ENCODE measurements around the gene UTP20. TPM values are rescaled to one million over a fixed set of nuclear protein-coding genes. Genes with fewer than 3 reads are reported as not detected.

Gene UTP20
- total RNA-seq, 1 experiment from 2014 or later: 23.7 TPM

DNA sequence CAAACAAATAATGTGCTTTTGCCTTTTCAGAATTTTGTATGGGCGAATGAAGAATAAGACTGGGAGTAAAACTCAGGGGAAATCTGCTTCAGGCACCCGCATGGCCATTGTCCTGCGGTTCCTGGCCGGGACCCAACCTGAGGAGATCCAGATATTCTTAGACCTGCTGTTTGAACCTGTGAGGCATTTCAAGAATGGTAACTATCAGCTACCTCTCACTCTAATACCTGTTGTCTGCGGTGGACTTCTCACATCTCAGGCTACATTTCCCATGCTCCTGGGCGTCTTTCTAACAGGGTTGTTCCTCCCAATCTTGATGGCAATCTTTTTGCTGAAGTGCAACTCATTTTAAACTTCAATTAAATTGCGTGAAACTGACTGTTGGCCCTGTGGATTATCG is 47.1 kb downstream of the UTP20 start:
- Mint-ChIP-seq H3K27ac (ENCODE audit: unreplicated experiment) (no peak overlapping the region), H3K36me3 (ENCODE audit: insufficient read depth, unreplicated experiment) (peaks cover 33% of the 10 kb centered on the region), H3K9me3 (ENCODE audit: unreplicated experiment) (no peaks in the 10 kb centered on the region), H3K4me3 (ENCODE audit: unreplicated experiment) (no peak overlapping the region), H3K27me3 (ENCODE audit: insufficient read depth, unreplicated experiment) (no peaks in the 10 kb centered on the region), H3K4me1 (ENCODE audit: low read depth, unreplicated experiment) (no peaks in the 10 kb centered on the region)
- intact Hi-C loops (cut with micrococcal nuclease; ENCODE audit: unreplicated experiment): no loop called here
- Histone ChIP-seq H3K4me1 (no peaks in the 10 kb centered on the region), H3K9me3 (no peaks in the 10 kb centered on the region), H3K27me3 (replicated peaks; ENCODE audit: control insufficient read depth, insufficient read depth, low read length) (no peaks in the 10 kb centered on the region), H3K36me3 (ENCODE audit: control insufficient read depth, insufficient read depth, low read length) (no peaks in the 10 kb centered on the region), H3K4me3 (ENCODE audit: low read depth, low read length) (no peak overlapping the region)
- no peak for DNase-seq
- TF ChIP-seq, protein P1, sequence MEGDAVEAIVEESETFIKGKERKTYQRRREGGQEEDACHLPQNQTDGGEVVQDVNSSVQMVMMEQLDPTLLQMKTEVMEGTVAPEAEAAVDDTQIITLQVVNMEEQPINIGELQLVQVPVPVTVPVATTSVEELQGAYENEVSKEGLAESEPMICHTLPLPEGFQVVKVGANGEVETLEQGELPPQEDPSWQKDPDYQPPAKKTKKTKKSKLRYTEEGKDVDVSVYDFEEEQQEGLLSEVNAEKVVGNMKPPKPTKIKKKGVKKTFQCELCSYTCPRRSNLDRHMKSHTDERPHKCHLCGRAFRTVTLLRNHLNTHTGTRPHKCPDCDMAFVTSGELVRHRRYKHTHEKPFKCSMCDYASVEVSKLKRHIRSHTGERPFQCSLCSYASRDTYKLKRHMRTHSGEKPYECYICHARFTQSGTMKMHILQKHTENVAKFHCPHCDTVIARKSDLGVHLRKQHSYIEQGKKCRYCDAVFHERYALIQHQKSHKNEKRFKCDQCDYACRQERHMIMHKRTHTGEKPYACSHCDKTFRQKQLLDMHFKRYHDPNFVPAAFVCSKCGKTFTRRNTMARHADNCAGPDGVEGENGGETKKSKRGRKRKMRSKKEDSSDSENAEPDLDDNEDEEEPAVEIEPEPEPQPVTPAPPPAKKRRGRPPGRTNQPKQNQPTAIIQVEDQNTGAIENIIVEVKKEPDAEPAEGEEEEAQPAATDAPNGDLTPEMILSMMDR (IDR thresholded peaks at IDR 0.05; ENCODE audit: insufficient read depth in 1 of 2, low read depth in 1 of 2, low read length in 1 of 2, severe bottlenecking in 1 of 2, unreplicated experiment in 1 of 2): no peak
- BruUV-seq (replicated peaks): no TSS peak
- ChIA-PET POLR2A (no interaction called here), CTCF (no interaction called here)

DNA sequence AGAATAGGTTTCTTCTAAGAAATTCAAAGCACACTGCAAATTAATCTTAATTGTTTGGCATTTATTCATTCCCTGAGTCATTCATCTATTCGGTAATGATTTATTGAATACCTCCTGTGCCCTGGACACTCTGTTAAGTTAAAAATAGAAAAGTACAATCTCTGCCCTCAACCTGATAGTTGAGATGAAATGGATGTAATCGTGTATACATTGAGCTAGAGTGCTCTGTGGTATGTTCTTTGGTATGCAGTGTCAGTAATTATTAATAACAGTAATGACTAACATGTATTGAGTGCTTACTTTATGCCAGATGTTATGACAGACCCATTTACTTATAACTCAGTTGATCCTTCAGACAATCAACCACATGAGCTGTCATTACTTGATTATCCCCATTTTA is 47.6 kb downstream of the UTP20 start:
- intact Hi-C loops (cut with micrococcal nuclease; ENCODE audit: unreplicated experiment): no loop called here
- peaks cover 31% of the 10 kb centered on the region for H3K36me3 Mint-ChIP-seq (ENCODE audit: insufficient read depth, unreplicated experiment)

DNA sequence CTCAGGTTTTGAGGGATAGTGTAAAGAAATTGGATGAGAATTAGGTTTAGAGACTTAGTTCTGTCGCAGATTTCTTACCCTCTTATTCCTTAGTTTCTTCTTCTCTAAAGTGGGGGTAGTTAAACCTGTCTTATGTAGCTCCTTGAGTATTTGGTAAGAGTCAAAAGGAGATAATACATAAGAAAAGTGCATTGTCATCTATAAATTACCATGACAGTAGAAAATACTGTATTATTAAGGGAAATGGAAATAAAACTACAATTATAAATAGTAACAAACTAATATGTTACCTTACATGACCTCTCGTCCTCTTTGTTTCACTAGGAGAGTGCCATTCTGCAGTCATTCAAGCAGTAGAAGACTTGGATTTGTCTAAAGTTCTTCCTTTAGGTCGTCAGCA is 49.0 kb downstream of the UTP20 start:
- H3K36me3 ChIP-seq (ENCODE audit: control insufficient read depth, insufficient read depth, low read length): no peaks in the 10 kb centered on the region
- no peaks in the 10 kb centered on the region for H3K9me3 Mint-ChIP-seq (ENCODE audit: unreplicated experiment)
- H3K9me3 ChIP-seq: no peaks in the 10 kb centered on the region
- intact Hi-C loops (cut with micrococcal nuclease; ENCODE audit: unreplicated experiment): no loop called here
- BruUV-seq (replicated peaks): no TSS peak
- TF ChIP-seq, protein P1 (IDR thresholded peaks at IDR 0.05; ENCODE audit: insufficient read depth in 1 of 2, low read depth in 1 of 2, low read length in 1 of 2, severe bottlenecking in 1 of 2, unreplicated experiment in 1 of 2): no peak
- H3K27ac Mint-ChIP-seq (ENCODE audit: unreplicated experiment): no peak overlapping the region
- H3K27me3 ChIP-seq (replicated peaks; ENCODE audit: control insufficient read depth, insufficient read depth, low read length): no peaks in the 10 kb centered on the region
- no peak overlapping the region for H3K4me3 ChIP-seq (ENCODE audit: low read depth, low read length)
- ChIA-PET CTCF (no interaction called here), POLR2A (no interaction called here)
- no peak overlapping the region for H3K4me3 Mint-ChIP-seq (ENCODE audit: unreplicated experiment)
- peaks cover 26% of the 10 kb centered on the region for H3K36me3 Mint-ChIP-seq (ENCODE audit: insufficient read depth, unreplicated experiment)
- DNase-seq: no peak
- no peaks in the 10 kb centered on the region for H3K4me1 ChIP-seq
- no peaks in the 10 kb centered on the region for H3K4me1 Mint-ChIP-seq (ENCODE audit: low read depth, unreplicated experiment)
- no peaks in the 10 kb centered on the region for H3K27me3 Mint-ChIP-seq (ENCODE audit: insufficient read depth, unreplicated experiment)

More for the DNA sequence above, 47.6 kb downstream of the UTP20 start:
- ChIA-PET CTCF (no interaction called here), POLR2A (no interaction called here)
- H3K9me3 ChIP-seq: no peaks in the 10 kb centered on the region
- TF ChIP-seq, protein P1 (IDR thresholded peaks at IDR 0.05; ENCODE audit: insufficient read depth in 1 of 2, low read depth in 1 of 2, low read length in 1 of 2, severe bottlenecking in 1 of 2, unreplicated experiment in 1 of 2): no peak
- H3K27me3 Mint-ChIP-seq (ENCODE audit: insufficient read depth, unreplicated experiment): no peaks in the 10 kb centered on the region
- no peak overlapping the region for H3K4me3 Mint-ChIP-seq (ENCODE audit: unreplicated experiment)
- H3K27me3 ChIP-seq (replicated peaks; ENCODE audit: control insufficient read depth, insufficient read depth, low read length): no peaks in the 10 kb centered on the region
- no TSS peak for BruUV-seq (replicated peaks)
- no peak for DNase-seq
- no peak overlapping the region for H3K27ac Mint-ChIP-seq (ENCODE audit: unreplicated experiment)
- no peak overlapping the region for H3K4me3 ChIP-seq (ENCODE audit: low read depth, low read length)
- no peaks in the 10 kb centered on the region for H3K36me3 ChIP-seq (ENCODE audit: control insufficient read depth, insufficient read depth, low read length)
- H3K9me3 Mint-ChIP-seq (ENCODE audit: unreplicated experiment): no peaks in the 10 kb centered on the region
- no peaks in the 10 kb centered on the region for H3K4me1 Mint-ChIP-seq (ENCODE audit: low read depth, unreplicated experiment)
- H3K4me1 ChIP-seq: no peaks in the 10 kb centered on the region
